HepG2 (cell line): ENCODE measurements around the gene DPEP1. TPM values are rescaled to one million over a fixed set of nuclear protein-coding genes. Genes with fewer than 3 reads are reported as not detected.

Experiments
- ATAC-seq: fragments of 200-7000 bp; cut with Tn5 transposase; 3 replicates; pipeline ENCODE4 v1.9.1; 2020; ENCODE audit warnings: mild to moderate bottlenecking, moderate library complexity
- BruUV-seq: library from RNA; stranded (reverse); fragments of 400-500 nt; replicated peaks from 2 replicates; lab custom pipeline; 2021; lab: Mats Ljungman, UMichigan
- CTCF ChIA-PET: fragments of 300-600 bp; formaldehyde crosslinking; extraction: SDS; loops from one replicate; lab custom pipeline; 2021; ENCODE audit warnings: low total read pairs, inconsistent platforms, low intra/inter-chr PET ratio; lab: Yijun Ruan, JAX
- POLR2A ChIA-PET: fragments of 350-600 bp; sonication (Branson Sonifier 250); formaldehyde crosslinking; loops from one replicate; lab custom pipeline; 2020; ENCODE audit warnings: antibody characterized with exemption, inconsistent platforms; lab: Yijun Ruan, JAX
- DNase-seq: peaks from one replicate; pipeline ENCODE4 v3.0.0-alpha.2; 2015; ENCODE audit warnings: low spot score
- FAIRE-seq: peaks from 3 replicates; lab custom pipeline; 2011; peaks lifted over from hg19 to GRCh38; lab: Jason Lieb, UNC
- H2AFZ ChIP-seq: one replicate; pipeline ENCODE4 v1.6.1; 2011; ENCODE audit warnings: low read length, inconsistent platforms
- H3K27ac ChIP-seq: fragments of 300-600 bp; 3 replicates; pipeline ENCODE4 v1.8.0; 2011; ENCODE audit warnings: mixed run types, mild to moderate bottlenecking, mixed read lengths, low read length, inconsistent platforms; ENCODE audit not compliant: insufficient read depth; ENCODE audit errors: extremely low read length
- H3K27me3 ChIP-seq, 2 experiments: fragments of 200-600 bp in 1 of 2; 2 replicates in 1 of 2; 3 replicates in 1 of 2; pipeline versions ENCODE4 v1.6.0 to v1.8.0; 2011; ENCODE audit warnings: low read length in 2 of 2, mild to moderate bottlenecking in 2 of 2, moderate library complexity in 2 of 2, inconsistent platforms in 1 of 2; ENCODE audit not compliant: insufficient read depth in 2 of 2, control insufficient read depth in 1 of 2
- H3K36me3 ChIP-seq, 2 experiments: fragments of 200-600 bp in 1 of 2; replicated peaks in 1 of 2; 2 replicates in 1 of 2; 3 replicates in 1 of 2; pipeline versions ENCODE4 v1.5.1 to v1.8.0; 2011; ENCODE audit warnings: low read length in 2 of 2, inconsistent platforms in 1 of 2; ENCODE audit not compliant: insufficient read depth in 2 of 2, control insufficient read depth in 1 of 2
- H3K4me1 ChIP-seq: 2 replicates; pipeline ENCODE4 v1.5.1; 2012; ENCODE audit warnings: low read length, inconsistent platforms; ENCODE audit not compliant: insufficient read depth
- H3K4me2 ChIP-seq: 2 replicates; pipeline ENCODE4 v1.6.0; 2011; ENCODE audit warnings: low read depth, low read length, inconsistent platforms
- H3K4me3 ChIP-seq, 3 experiments: fragments of 200-600 bp in 1 of 3; sonication (generic), shearing (Covaris generic) in 1 of 3; replicated peaks in 1 of 3; 2 replicates each; pipeline ENCODE4 v1.5.1; 2011 to 2016; ENCODE audit warnings: low read length in 3 of 3, inconsistent platforms in 2 of 3, low read depth in 2 of 3, mild to moderate bottlenecking in 2 of 3, control low read depth in 1 of 3, mixed read lengths in 1 of 3; ENCODE audit not compliant: insufficient read depth in 1 of 3
- H3K79me2 ChIP-seq: one replicate; pipeline ENCODE4 v1.6.1; 2011; ENCODE audit warnings: low read length, inconsistent platforms; ENCODE audit not compliant: insufficient read depth
- H3K9ac ChIP-seq: 2 replicates; pipeline ENCODE4 v1.6.0; 2011; ENCODE audit warnings: mild to moderate bottlenecking, low read depth, low read length, inconsistent platforms; ENCODE audit not compliant: insufficient read depth
- H3K9me3 ChIP-seq: 2 replicates; pipeline ENCODE4 v1.5.1; 2012; ENCODE audit warnings: mild to moderate bottlenecking, low read length
- H4K20me1 ChIP-seq: 2 replicates; pipeline ENCODE4 v1.6.0; 2011; ENCODE audit warnings: inconsistent platforms, mild to moderate bottlenecking, low read length, moderate library complexity; ENCODE audit not compliant: insufficient read depth
- CBFB ChIP-seq: sonication (generic); formaldehyde crosslinking; IDR thresholded peaks from 2 replicates; pipeline ENCODE4 v1.4.0; 2020; ENCODE audit warnings: missing genetic modification reagents
- ELF1 ChIP-seq: sonication (generic); formaldehyde crosslinking; IDR thresholded peaks from 2 replicates; pipeline ENCODE4 v1.4.0; 2020; ENCODE audit warnings: missing genetic modification reagents
- HMGA1 ChIP-seq: sonication (generic); formaldehyde crosslinking; conservative IDR thresholded peaks from 2 replicates; pipeline ENCODE4 v1.4.0; 2020; ENCODE audit warnings: missing genetic modification reagents
- ISL2 ChIP-seq: sonication (generic); formaldehyde crosslinking; IDR thresholded peaks from 2 replicates; pipeline ENCODE4 v1.5.0; 2020; ENCODE audit warnings: missing genetic modification reagents
- MZF1 ChIP-seq: sonication (generic); formaldehyde crosslinking; IDR thresholded peaks from 2 replicates; pipeline ENCODE4 v1.8.1; 2023; ENCODE audit warnings: mild to moderate bottlenecking, missing genetic modification reagents, borderline replicate concordance
- PRMT3 ChIP-seq: sonication (generic); formaldehyde crosslinking; IDR thresholded peaks from 2 replicates; pipeline ENCODE4 v1.8.1; 2022; ENCODE audit warnings: low read depth, mild to moderate bottlenecking, moderate library complexity, missing genetic modification reagents, borderline replicate concordance
- RARG ChIP-seq: sonication (generic); formaldehyde crosslinking; IDR thresholded peaks from 2 replicates; pipeline ENCODE4 v1.4.0; 2020; ENCODE audit warnings: low read depth, mild to moderate bottlenecking, missing genetic modification reagents
- RNF2 ChIP-seq: fragments of 450-650 bp; conservative IDR thresholded peaks from 2 replicates; pipeline ENCODE4 v1.6.1; 2016; ENCODE audit warnings: low read depth
- SATB2 ChIP-seq: sonication (generic); formaldehyde crosslinking; IDR thresholded peaks from 2 replicates; pipeline ENCODE4 v1.5.0; 2020; ENCODE audit warnings: missing genetic modification reagents
- ZKSCAN1 ChIP-seq: fragments of 150-350 bp; IDR thresholded peaks from 2 replicates; pipeline ENCODE4 v1.6.1; 2014; ENCODE audit warnings: low read length
- ZNF253 ChIP-seq: sonication (generic); formaldehyde crosslinking; IDR thresholded peaks from 2 replicates; pipeline ENCODE4 v1.8.0; 2022; ENCODE audit warnings: mild to moderate bottlenecking, missing genetic modification reagents, borderline replicate concordance
- ZNF530 ChIP-seq: sonication (generic); formaldehyde crosslinking; IDR thresholded peaks from 2 replicates; pipeline ENCODE4 v1.5.0; 2020; ENCODE audit warnings: low read depth, mild to moderate bottlenecking, missing genetic modification reagents
- ZNF615 ChIP-seq: sonication (generic); formaldehyde crosslinking; IDR thresholded peaks from 2 replicates; pipeline ENCODE4 v1.5.0; 2020; ENCODE audit warnings: mild to moderate bottlenecking, missing genetic modification reagents, borderline replicate concordance
- ZNF616 ChIP-seq: sonication (generic); formaldehyde crosslinking; IDR thresholded peaks from 2 replicates; pipeline ENCODE4 v1.5.0; 2020; ENCODE audit warnings: low read depth, mild to moderate bottlenecking, missing genetic modification reagents
- WGBS: methylation state at CpG from one replicate; pipeline ENCODE4 v1.1.6; 2017; ENCODE audit warnings: low lambda C conversion rate; 5-methylcytosine and 5-hydroxymethylcytosine counted together
- in situ Hi-C: cut with HindIII; loops from 2 replicates; pipeline ENCODE4 v1.10.0; 2017; ENCODE audit warnings: low pct_unique_long_range_greater_than_20kb; ENCODE audit not compliant: extremely low pct_ligation_motif_present
- intact Hi-C: fragments of 100-400 bp; cut with micrococcal nuclease; formaldehyde crosslinking; loops from one replicate; pipeline ENCODE4 v1.10.0; 2022; ENCODE audit not compliant: unreplicated experiment
- polyA plus RNA-seq, 8 experiments: library from polyadenylated mRNA; depleted of rRNA in 3 of 8; stranded (reverse) in 7 of 8; unstranded in 1 of 8; fragments of >200 nt; fragmentation: Illumina TruSeq in 4 of 8; extraction: Trizol in 4 of 8; gene quantifications; 2 replicates each; pipeline versions ENCODE4 v1.2.1 to v1.2.3, GENCODE V29; 2011 to 2016; ENCODE audit warnings: low read depth in 4 of 8, missing spikeins in 1 of 8, mixed read lengths in 1 of 8; ENCODE audit not compliant: insufficient read depth in 1 of 8
- total RNA-seq, 5 experiments: library from RNA; depleted of rRNA; stranded (reverse); fragments of >200 nt; fragmentation: Illumina TruSeq; extraction: Trizol; gene quantifications; 2 replicates each; pipeline ENCODE4 v1.2.3, GENCODE V29; 2016; ENCODE audit warnings: low read depth in 1 of 5
- TF ChIP-seq, protein P1 (sequence below): sonication (generic); formaldehyde crosslinking; IDR thresholded peaks from 2 replicates; pipeline ENCODE4 v1.5.1; 2020; ENCODE audit warnings: mild to moderate bottlenecking, missing genetic modification reagents
- TF ChIP-seq, protein P2 (sequence below): sonication (generic); formaldehyde crosslinking; IDR thresholded peaks from 2 replicates; pipeline ENCODE4 v1.4.0; 2020; ENCODE audit warnings: mild to moderate bottlenecking, missing genetic modification reagents
- TF ChIP-seq, protein P3 (sequence below): sonication (generic); formaldehyde crosslinking; IDR thresholded peaks from 2 replicates; pipeline ENCODE4 v1.5.0; 2020; ENCODE audit warnings: mild to moderate bottlenecking, missing genetic modification reagents
- TF ChIP-seq, protein P4 (sequence below): sonication (generic); formaldehyde crosslinking; IDR thresholded peaks from 2 replicates; pipeline ENCODE4 v1.4.0; 2020; ENCODE audit warnings: missing genetic modification reagents

DPEP1 gene
- total and polyA plus RNA-seq, 2 of the 13 experiments (the other 11 are each of a cell fraction or from before 2014, with no cell fraction given), result 37.6 to 52.2 TPM

DNA sequence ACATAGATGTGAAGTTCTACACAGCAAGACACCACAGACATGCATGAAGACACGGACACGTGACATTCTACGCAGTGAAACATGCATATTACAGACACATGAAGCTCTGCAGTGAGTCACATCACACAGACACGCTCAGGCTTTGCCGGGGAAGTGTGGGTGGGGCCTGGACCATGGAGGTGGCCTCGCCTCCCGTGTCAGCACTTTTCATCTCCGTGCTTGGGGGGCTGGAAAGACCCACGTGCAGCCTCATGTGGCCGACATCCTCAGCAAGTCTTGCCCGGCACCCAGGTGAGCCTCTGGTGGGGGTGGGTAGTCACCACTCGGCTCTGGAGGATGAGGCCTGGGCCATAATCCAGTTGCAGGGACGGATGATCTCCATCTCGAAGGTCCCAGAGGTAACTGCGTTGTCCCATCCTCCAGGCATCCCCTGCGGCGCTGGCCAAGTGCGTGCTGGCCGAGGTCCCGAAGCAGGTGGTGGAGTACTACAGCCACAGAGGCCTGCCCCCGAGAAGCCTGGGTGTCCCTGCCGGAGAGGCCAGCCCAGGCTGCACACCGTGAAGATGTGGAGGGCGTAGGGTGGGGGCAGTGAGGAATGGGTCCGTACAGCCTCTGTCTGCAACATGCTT lies 17.3 kb upstream of the DPEP1 start (continued):
- TF ChIP-seq RNF2 (no peak), PRMT3 (no peak), RARG (CRISPR knock-in tag) (no peak), ELF1 (CRISPR knock-in tag) (no peak), SATB2 (CRISPR knock-in tag) (no peak), HMGA1 (CRISPR knock-in tag) (no peak)
- TF ChIP-seq, protein P1, sequence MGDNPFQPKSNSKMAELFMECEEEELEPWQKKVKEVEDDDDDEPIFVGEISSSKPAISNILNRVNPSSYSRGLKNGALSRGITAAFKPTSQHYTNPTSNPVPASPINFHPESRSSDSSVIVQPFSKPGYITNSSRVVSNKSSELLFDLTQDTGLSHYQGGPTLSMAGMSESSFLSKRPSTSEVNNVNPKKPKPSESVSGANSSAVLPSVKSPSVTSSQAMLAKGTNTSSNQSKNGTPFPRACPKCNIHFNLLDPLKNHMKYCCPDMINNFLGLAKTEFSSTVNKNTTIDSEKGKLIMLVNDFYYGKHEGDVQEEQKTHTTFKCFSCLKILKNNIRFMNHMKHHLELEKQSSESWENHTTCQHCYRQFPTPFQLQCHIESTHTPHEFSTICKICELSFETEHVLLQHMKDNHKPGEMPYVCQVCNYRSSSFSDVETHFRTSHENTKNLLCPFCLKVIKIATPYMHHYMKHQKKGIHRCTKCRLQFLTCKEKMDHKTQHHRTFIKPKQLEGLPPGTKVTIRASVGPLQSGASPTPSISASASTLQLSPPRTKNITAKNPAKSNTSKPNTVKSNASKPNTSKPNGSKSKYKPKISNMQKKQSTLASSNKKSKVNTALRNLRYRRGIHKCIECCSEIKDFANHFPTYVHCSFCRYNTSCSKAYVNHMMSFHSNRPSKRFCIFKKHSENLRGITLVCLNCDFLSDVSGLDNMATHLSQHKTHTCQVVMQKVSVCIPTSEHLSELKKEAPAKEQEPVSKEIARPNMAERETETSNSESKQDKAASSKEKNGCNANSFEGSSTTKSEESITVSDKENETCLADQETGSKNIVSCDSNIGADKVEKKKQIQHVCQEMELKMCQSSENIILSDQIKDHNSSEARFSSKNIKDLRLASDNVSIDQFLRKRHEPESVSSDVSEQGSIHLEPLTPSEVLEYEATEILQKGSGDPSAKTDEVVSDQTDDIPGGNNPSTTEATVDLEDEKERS, result no peak
- TF ChIP-seq, protein P2, sequence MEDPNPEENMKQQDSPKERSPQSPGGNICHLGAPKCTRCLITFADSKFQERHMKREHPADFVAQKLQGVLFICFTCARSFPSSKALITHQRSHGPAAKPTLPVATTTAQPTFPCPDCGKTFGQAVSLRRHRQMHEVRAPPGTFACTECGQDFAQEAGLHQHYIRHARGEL (CRISPR knock-in tag), result no peak

- in situ Hi-C loops (no loop called here), intact Hi-C loops (no loop called here)
- Histone ChIP-seq H3K4me2 (no peak overlapping the region), H3K4me3 (no peak overlapping the region), H3K79me2 (no peaks in the 10 kb centered on the region), H3K4me1 (peaks cover 10% of the 10 kb centered on the region; the same call in 1 of the 2 replicates), H4K20me1 (no peaks in the 10 kb centered on the region), H3K27me3 (peaks cover 12 to 30% of the 10 kb centered on the region in 2 experiments; a peak in 4 of 5 replicates), H3K27ac (no peak overlapping the region), H3K9me3 (no peaks in the 10 kb centered on the region), H3K36me3 (no peaks in the 10 kb centered on the region), H2AFZ (no peak overlapping the region), H3K9ac (no peak overlapping the region)
- no TSS peak for BruUV-seq
- no peak for FAIRE-seq
- no peak for DNase-seq
- no peak; the same call in 2 of the 3 replicates for ATAC-seq
- 51% methylated on average over 8 of the region's 19 CpGs for WGBS
- ChIA-PET CTCF (no interaction called here), POLR2A (no interaction called here)
- TF ChIP-seq, protein P3, sequence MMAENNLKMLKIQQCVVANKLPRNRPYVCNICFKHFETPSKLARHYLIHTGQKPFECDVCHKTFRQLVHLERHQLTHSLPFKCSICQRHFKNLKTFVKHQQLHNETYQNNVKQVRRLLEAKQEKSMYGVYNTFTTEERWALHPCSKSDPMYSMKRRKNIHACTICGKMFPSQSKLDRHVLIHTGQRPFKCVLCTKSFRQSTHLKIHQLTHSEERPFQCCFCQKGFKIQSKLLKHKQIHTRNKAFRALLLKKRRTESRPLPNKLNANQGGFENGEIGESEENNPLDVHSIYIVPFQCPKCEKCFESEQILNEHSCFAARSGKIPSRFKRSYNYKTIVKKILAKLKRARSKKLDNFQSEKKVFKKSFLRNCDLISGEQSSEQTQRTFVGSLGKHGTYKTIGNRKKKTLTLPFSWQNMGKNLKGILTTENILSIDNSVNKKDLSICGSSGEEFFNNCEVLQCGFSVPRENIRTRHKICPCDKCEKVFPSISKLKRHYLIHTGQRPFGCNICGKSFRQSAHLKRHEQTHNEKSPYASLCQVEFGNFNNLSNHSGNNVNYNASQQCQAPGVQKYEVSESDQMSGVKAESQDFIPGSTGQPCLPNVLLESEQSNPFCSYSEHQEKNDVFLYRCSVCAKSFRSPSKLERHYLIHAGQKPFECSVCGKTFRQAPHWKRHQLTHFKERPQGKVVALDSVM (CRISPR knock-in tag), result no peak
- TF ChIP-seq ZNF530 (CRISPR knock-in tag) (no peak), ZNF615 (no peak), ISL2 (CRISPR knock-in tag) (no peak), MZF1 (no peak), CBFB (CRISPR knock-in tag) (no peak), ZKSCAN1 (no peak), ZNF253 (no peak), ZNF616 (CRISPR knock-in tag) (no peak)
- TF ChIP-seq, protein P4, sequence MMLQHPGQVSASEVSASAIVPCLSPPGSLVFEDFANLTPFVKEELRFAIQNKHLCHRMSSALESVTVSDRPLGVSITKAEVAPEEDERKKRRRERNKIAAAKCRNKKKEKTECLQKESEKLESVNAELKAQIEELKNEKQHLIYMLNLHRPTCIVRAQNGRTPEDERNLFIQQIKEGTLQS (CRISPR knock-in tag), result no peak
Measured at GRCh38 chr16:89596957-89597649, 16.3 kb upstream of the DPEP1 start.
